Measurements from ENCODE around the gene CTU2. TPM values are rescaled to one million over a fixed set of nuclear protein-coding genes. Genes with fewer than 3 reads are reported as not detected.

Gene CTU2
- total and polyA plus RNA-seq, 9 of the 15 experiments (the other 6 are each of a cell fraction or from before 2014, with no cell fraction given), result 1.3 to 105 (median 23.2) TPM

DNA sequence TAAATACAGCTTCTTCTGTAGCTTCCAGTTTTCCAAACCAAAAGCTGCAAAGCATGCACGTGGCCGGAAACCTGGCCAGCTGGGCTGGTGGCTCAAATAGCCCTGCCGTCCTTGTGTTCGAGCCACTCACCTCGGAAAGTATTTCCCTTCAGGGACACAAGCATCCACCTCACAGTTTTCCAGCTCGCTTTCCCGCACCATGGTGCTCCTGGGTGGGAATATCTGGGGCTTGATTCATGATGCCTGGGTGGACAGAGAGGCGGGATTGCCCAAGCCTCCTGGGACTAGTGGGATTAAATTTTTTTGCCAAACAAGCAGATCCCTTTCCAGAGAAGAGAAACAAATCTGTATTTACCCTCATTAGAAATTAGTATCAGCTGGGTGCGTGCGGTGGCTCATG, 36.3 kb upstream of the CTU2 start (continued):
- no peak for TF ChIP-seq FOXJ3 (CRISPR knock-in tag; IDR thresholded peaks at IDR 0.05)
- no peak for TF ChIP-seq NCOA2 (IDR thresholded peaks at IDR 0.05; ENCODE audit: partially characterized antibody in 2 of 2)
- TF ChIP-seq ZNF707 (CRISPR knock-in tag; conservative IDR thresholded peaks at IDR 0.05), result no peak
- TF ChIP-seq GABPB2 (CRISPR knock-in tag; conservative IDR thresholded peaks at IDR 0.05), result no peak
- no peak for TF ChIP-seq DIDO1 (tag; IDR thresholded peaks at IDR 0.05; ENCODE audit: low read depth)
- no peak for TF ChIP-seq HSF4 (CRISPR knock-in tag; IDR thresholded peaks at IDR 0.05; ENCODE audit: borderline replicate concordance)
- TF ChIP-seq PCBP1 (IDR thresholded peaks at IDR 0.05; ENCODE audit: low read depth, low read length, poor library complexity, severe bottlenecking), result no peak
- no peak for TF ChIP-seq PRPF4 (IDR thresholded peaks at IDR 0.05; ENCODE audit: insufficient read depth, low read depth, low read length, poor library complexity, severe bottlenecking)
- TF ChIP-seq, protein P1, sequence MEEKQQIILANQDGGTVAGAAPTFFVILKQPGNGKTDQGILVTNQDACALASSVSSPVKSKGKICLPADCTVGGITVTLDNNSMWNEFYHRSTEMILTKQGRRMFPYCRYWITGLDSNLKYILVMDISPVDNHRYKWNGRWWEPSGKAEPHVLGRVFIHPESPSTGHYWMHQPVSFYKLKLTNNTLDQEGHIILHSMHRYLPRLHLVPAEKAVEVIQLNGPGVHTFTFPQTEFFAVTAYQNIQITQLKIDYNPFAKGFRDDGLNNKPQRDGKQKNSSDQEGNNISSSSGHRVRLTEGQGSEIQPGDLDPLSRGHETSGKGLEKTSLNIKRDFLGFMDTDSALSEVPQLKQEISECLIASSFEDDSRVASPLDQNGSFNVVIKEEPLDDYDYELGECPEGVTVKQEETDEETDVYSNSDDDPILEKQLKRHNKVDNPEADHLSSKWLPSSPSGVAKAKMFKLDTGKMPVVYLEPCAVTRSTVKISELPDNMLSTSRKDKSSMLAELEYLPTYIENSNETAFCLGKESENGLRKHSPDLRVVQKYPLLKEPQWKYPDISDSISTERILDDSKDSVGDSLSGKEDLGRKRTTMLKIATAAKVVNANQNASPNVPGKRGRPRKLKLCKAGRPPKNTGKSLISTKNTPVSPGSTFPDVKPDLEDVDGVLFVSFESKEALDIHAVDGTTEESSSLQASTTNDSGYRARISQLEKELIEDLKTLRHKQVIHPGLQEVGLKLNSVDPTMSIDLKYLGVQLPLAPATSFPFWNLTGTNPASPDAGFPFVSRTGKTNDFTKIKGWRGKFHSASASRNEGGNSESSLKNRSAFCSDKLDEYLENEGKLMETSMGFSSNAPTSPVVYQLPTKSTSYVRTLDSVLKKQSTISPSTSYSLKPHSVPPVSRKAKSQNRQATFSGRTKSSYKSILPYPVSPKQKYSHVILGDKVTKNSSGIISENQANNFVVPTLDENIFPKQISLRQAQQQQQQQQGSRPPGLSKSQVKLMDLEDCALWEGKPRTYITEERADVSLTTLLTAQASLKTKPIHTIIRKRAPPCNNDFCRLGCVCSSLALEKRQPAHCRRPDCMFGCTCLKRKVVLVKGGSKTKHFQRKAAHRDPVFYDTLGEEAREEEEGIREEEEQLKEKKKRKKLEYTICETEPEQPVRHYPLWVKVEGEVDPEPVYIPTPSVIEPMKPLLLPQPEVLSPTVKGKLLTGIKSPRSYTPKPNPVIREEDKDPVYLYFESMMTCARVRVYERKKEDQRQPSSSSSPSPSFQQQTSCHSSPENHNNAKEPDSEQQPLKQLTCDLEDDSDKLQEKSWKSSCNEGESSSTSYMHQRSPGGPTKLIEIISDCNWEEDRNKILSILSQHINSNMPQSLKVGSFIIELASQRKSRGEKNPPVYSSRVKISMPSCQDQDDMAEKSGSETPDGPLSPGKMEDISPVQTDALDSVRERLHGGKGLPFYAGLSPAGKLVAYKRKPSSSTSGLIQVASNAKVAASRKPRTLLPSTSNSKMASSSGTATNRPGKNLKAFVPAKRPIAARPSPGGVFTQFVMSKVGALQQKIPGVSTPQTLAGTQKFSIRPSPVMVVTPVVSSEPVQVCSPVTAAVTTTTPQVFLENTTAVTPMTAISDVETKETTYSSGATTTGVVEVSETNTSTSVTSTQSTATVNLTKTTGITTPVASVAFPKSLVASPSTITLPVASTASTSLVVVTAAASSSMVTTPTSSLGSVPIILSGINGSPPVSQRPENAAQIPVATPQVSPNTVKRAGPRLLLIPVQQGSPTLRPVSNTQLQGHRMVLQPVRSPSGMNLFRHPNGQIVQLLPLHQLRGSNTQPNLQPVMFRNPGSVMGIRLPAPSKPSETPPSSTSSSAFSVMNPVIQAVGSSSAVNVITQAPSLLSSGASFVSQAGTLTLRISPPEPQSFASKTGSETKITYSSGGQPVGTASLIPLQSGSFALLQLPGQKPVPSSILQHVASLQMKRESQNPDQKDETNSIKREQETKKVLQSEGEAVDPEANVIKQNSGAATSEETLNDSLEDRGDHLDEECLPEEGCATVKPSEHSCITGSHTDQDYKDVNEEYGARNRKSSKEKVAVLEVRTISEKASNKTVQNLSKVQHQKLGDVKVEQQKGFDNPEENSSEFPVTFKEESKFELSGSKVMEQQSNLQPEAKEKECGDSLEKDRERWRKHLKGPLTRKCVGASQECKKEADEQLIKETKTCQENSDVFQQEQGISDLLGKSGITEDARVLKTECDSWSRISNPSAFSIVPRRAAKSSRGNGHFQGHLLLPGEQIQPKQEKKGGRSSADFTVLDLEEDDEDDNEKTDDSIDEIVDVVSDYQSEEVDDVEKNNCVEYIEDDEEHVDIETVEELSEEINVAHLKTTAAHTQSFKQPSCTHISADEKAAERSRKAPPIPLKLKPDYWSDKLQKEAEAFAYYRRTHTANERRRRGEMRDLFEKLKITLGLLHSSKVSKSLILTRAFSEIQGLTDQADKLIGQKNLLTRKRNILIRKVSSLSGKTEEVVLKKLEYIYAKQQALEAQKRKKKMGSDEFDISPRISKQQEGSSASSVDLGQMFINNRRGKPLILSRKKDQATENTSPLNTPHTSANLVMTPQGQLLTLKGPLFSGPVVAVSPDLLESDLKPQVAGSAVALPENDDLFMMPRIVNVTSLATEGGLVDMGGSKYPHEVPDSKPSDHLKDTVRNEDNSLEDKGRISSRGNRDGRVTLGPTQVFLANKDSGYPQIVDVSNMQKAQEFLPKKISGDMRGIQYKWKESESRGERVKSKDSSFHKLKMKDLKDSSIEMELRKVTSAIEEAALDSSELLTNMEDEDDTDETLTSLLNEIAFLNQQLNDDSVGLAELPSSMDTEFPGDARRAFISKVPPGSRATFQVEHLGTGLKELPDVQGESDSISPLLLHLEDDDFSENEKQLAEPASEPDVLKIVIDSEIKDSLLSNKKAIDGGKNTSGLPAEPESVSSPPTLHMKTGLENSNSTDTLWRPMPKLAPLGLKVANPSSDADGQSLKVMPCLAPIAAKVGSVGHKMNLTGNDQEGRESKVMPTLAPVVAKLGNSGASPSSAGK (IDR thresholded peaks at IDR 0.05), result no peak
- TF ChIP-seq, protein P2, sequence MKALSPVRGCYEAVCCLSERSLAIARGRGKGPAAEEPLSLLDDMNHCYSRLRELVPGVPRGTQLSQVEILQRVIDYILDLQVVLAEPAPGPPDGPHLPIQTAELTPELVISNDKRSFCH (CRISPR knock-in tag; IDR thresholded peaks at IDR 0.05), result no peak
- TF ChIP-seq, protein P2 (tag; IDR thresholded peaks at IDR 0.05), result no peak
- TF ChIP-seq SMAD1 (IDR thresholded peaks at IDR 0.05; ENCODE audit: low read depth, low read length, partially characterized antibody), result no peak
- TF ChIP-seq FUS (optimal IDR thresholded peaks at IDR 0.05; ENCODE audit: low read depth, low read length), result no peak
- TF ChIP-seq ZBTB8A (IDR thresholded peaks at IDR 0.05; ENCODE audit: partially characterized antibody), result no peak
- no peak for TF ChIP-seq ATF7 (IDR thresholded peaks at IDR 0.05)
